K562 (cell line): Measurements from ENCODE around the gene LRFN4. TPM values are rescaled to one million over a fixed set of nuclear protein-coding genes. Genes with fewer than 3 reads are reported as not detected.

Experiments used
- AFF4 ChIP-seq: sonication (generic); formaldehyde crosslinking; IDR thresholded peaks from 2 replicates; pipeline ENCODE4 v1.8.0; 2023; ENCODE audit warnings: mild to moderate bottlenecking, missing genetic modification reagents
- ATF3 ChIP-seq, 2 experiments: fragments of 450-650 bp in 1 of 2; sonication (generic) in 1 of 2; formaldehyde crosslinking in 1 of 2; IDR thresholded peaks in 1 of 2; conservative IDR thresholded peaks in 1 of 2; 2 replicates each; pipeline versions ENCODE4 v1.6.1 to v1.8.1; 2016 to 2023; ENCODE audit warnings: mild to moderate bottlenecking in 2 of 2, moderate library complexity in 2 of 2, inconsistent platforms in 1 of 2, missing genetic modification reagents in 1 of 2
- BRF1 ChIP-seq: IDR thresholded peaks from 3 replicates; pipeline ENCODE4 v1.6.1; 2011; ENCODE audit warnings: borderline replicate concordance, mild to moderate bottlenecking; ENCODE audit not compliant: insufficient read length; ENCODE audit errors: extremely low read depth
- BRF2 ChIP-seq: IDR thresholded peaks from 3 replicates; pipeline ENCODE4 v1.6.1; 2011; ENCODE audit warnings: borderline replicate concordance, mild to moderate bottlenecking; ENCODE audit not compliant: insufficient read length, insufficient read depth
- CBX8 ChIP-seq: fragments of 200-600 bp; sonication (generic); IDR thresholded peaks from 2 replicates; pipeline ENCODE4 v1.6.1; 2012; ENCODE audit warnings: borderline replicate concordance, mixed run types, low read depth, mild to moderate bottlenecking, moderate library complexity, mixed read lengths, low read length, control low read depth, inconsistent platforms; ENCODE audit not compliant: poor library complexity, severe bottlenecking; ENCODE audit errors: extremely low read depth
- GATAD2A ChIP-seq: fragments of 450-650 bp; IDR thresholded peaks from 2 replicates; pipeline ENCODE4 v1.6.1; 2017
- HDAC2 ChIP-seq: fragments of 450-650 bp; IDR thresholded peaks from 2 replicates; pipeline ENCODE4 v1.6.1; 2016; ENCODE audit warnings: mild to moderate bottlenecking
- HMG20B ChIP-seq: fragments of 250-450 bp; sonication (Bioruptor Pico); IDR thresholded peaks from 2 replicates; pipeline ENCODE4 v1.5.0; 2021; ENCODE audit warnings: mild to moderate bottlenecking
- KDM2B ChIP-seq: fragments of 250-450 bp; sonication (Bioruptor Pico); IDR thresholded peaks from 2 replicates; pipeline ENCODE4 v1.8.0; 2021; ENCODE audit warnings: mild to moderate bottlenecking, moderate library complexity
- NFXL1 ChIP-seq: fragments of 450-650 bp; formaldehyde crosslinking; IDR thresholded peaks from 2 replicates; pipeline ENCODE4 v1.4.0; 2021; ENCODE audit warnings: mild to moderate bottlenecking
- PHB ChIP-seq: fragments of 250-450 bp; sonication (Bioruptor Pico); IDR thresholded peaks from 2 replicates; pipeline ENCODE4 v1.5.0; 2021
- RBM25 ChIP-seq: fragments of 200-400 bp; formaldehyde crosslinking; IDR thresholded peaks from 2 replicates; pipeline ENCODE4 v1.6.1; 2018; ENCODE audit warnings: low read length, low read depth, moderate library complexity; ENCODE audit not compliant: severe bottlenecking
- RFX7 ChIP-seq: fragments of 250-450 bp; sonication (Bioruptor Pico); IDR thresholded peaks from 2 replicates; pipeline ENCODE4 v1.5.1; 2021; ENCODE audit warnings: mild to moderate bottlenecking
- RHOXF2B ChIP-seq: fragments of 250-450 bp; sonication (Bioruptor Pico); conservative IDR thresholded peaks from 2 replicates; pipeline ENCODE4 v1.5.1; 2021
- USF1 ChIP-seq: sonication (generic); formaldehyde crosslinking; IDR thresholded peaks from 2 replicates; pipeline ENCODE4 v1.9.0; 2022; ENCODE audit warnings: mild to moderate bottlenecking, missing genetic modification reagents
- ZBTB5 ChIP-seq: fragments of 450-650 bp; IDR thresholded peaks from 2 replicates; pipeline ENCODE4 v1.6.1; 2017; ENCODE audit warnings: antibody characterized with exemption
- ZFP1 ChIP-seq: fragments of 450-650 bp; formaldehyde crosslinking; IDR thresholded peaks from 2 replicates; pipeline ENCODE4 v1.4.0; 2020; ENCODE audit warnings: mild to moderate bottlenecking, mixed read lengths
- ZNF143 ChIP-seq: sonication (generic); formaldehyde crosslinking; IDR thresholded peaks from 2 replicates; pipeline ENCODE4 v1.9.0; 2022; ENCODE audit warnings: mild to moderate bottlenecking, missing genetic modification reagents
- polyA plus RNA-seq, 8 experiments: library from polyadenylated mRNA; depleted of rRNA in 4 of 8; stranded (reverse) in 5 of 8; unstranded in 3 of 8; fragments of >200 nt; fragmentation: Nextera tagmentation in 2 of 8; fragmentation: Illumina TruSeq in 1 of 8; extraction: Ambion mirVana in 2 of 8; extraction: Trizol in 1 of 8; gene quantifications; 2 replicates each; pipeline versions ENCODE4 v1.2.1 to v1.2.3, GENCODE V29; 2011 to 2014; ENCODE audit warnings: inconsistent platforms in 1 of 8, missing spikeins in 1 of 8
- total RNA-seq, 7 experiments: library from RNA; depleted of rRNA in 6 of 7; stranded (reverse); fragments of >200 nt in 6 of 7; fragmentation: Illumina TruSeq in 2 of 7; extraction: Trizol in 2 of 7; gene quantifications; 2 replicates each; pipeline versions ENCODE4 v1.2.1 to v1.2.3, GENCODE V29; 2011 to 2021; ENCODE audit warnings: low replicate concordance in 1 of 7

LRFN4 gene
- total and polyA plus RNA-seq, 9 of the 15 experiments (the other 6 are each of a cell fraction or from before 2014, with no cell fraction given) = 0.10 to 60.1 (median 6.7) TPM

- TF ChIP-seq CBX8 (no peak), PHB (no peak), ATF3 (IDR thresholded peaks at IDR 0.05) (no peak), ATF3 (CRISPR knock-in tag; conservative IDR thresholded peaks at IDR 0.05) (no peak), BRF1 (no peak), ZBTB5 (no peak), ZNF143 (no peak), HDAC2 (0 out of 2 replicates have a peak, but pooled peaks have one; percentile 26), ZFP1 (CRISPR knock-in tag) (no peak), RFX7 (CRISPR knock-in tag) (no peak), GATAD2A (no peak), NFXL1 (CRISPR knock-in tag) (no peak), RBM25 (no peak), USF1 (CRISPR knock-in tag) (peak; percentile 88), BRF2 (no peak), HMG20B (CRISPR knock-in tag) (no peak), RHOXF2B (CRISPR knock-in tag) (no peak), KDM2B (CRISPR knock-in tag) (no peak), AFF4 (no peak; the same call in 1 of the 2 replicates)
These were observed 12.1 kb downstream of the LRFN4 start (continued) for GRCh38 chr11:66868726-66869566.
